Measurements from ENCODE around the gene RBKS.

The RBKS gene

DNA sequence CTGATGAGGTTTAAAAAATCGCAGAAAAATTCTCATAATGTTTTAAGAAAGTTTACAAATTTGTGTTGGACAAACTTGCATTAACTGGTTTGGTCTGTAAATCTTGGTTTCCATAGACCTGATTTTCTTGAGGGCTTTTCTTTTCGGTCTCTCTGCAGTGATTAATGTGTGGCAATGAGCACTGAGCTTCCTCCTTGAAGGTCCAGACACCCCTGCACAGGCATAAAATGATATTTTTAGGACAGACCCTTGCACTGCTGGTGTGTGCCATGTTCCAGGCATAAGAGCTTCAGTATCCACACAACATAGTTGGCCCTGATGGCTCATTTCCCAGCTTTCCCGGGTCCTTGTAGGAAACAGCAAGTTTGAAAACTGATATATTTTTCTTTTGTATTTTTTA is 85.0 kb downstream of the RBKS start:
- Histone ChIP-seq H3K4me3 (ENCODE audit: low read length) (no peak overlapping the region), H3K79me2 (ENCODE audit: low read length) (no peaks in the 10 kb centered on the region), H3K4me2 (ENCODE audit: low read length) (no peak overlapping the region), H3K27me3 (ENCODE audit: low read depth, low read length) (no peaks in the 10 kb centered on the region), H4K20me1 (ENCODE audit: insufficient read depth, low read length) (no peaks in the 10 kb centered on the region), H3K9ac (ENCODE audit: low read length) (no peak overlapping the region), H3K9me3 (ENCODE audit: insufficient read depth, low read length) (no peaks in the 10 kb centered on the region), H3K36me3 (replicated peaks; ENCODE audit: low read depth, low read length) (no peaks in the 10 kb centered on the region), H3K27ac (ENCODE audit: low read length) (no peak overlapping the region), H3K4me1 (ENCODE audit: low read length) (no peaks in the 10 kb centered on the region), H2AFZ (ENCODE audit: low read depth, low read length) (no peak overlapping the region)
- no peak for TF ChIP-seq EZH2phosphoT487 (IDR thresholded peaks at IDR 0.05; ENCODE audit: low read depth)
- no peak for TF ChIP-seq CTCF (IDR thresholded peaks at IDR 0.05; ENCODE audit: low read depth, low read length)

- no peaks in the 10 kb centered on the region for H4K20me1 ChIP-seq (ENCODE audit: insufficient read depth, low read length)
- no peaks in the 10 kb centered on the region for H3K4me1 ChIP-seq (ENCODE audit: low read length)
- H2AFZ ChIP-seq (ENCODE audit: low read depth, low read length) = no peak overlapping the region
- H3K4me3 ChIP-seq (ENCODE audit: low read length) = no peak overlapping the region
- H3K9ac ChIP-seq (ENCODE audit: low read length) = no peak overlapping the region
- H3K4me2 ChIP-seq (ENCODE audit: low read length) = no peak overlapping the region
- H3K36me3 ChIP-seq (replicated peaks; ENCODE audit: low read depth, low read length) = no peaks in the 10 kb centered on the region
- no peak for TF ChIP-seq CTCF (IDR thresholded peaks at IDR 0.05; ENCODE audit: low read depth, low read length)
- TF ChIP-seq EZH2phosphoT487 (IDR thresholded peaks at IDR 0.05; ENCODE audit: low read depth) = no peak
- H3K27me3 ChIP-seq (ENCODE audit: low read depth, low read length) = no peaks in the 10 kb centered on the region
- no peaks in the 10 kb centered on the region for H3K9me3 ChIP-seq (ENCODE audit: insufficient read depth, low read length)
- H3K79me2 ChIP-seq (ENCODE audit: low read length) = no peaks in the 10 kb centered on the region
- H3K27ac ChIP-seq (ENCODE audit: low read length) = no peak overlapping the region
Measured at GRCh38 chr2:27804146-27804545, 86.0 kb downstream of the RBKS start.

DNA sequence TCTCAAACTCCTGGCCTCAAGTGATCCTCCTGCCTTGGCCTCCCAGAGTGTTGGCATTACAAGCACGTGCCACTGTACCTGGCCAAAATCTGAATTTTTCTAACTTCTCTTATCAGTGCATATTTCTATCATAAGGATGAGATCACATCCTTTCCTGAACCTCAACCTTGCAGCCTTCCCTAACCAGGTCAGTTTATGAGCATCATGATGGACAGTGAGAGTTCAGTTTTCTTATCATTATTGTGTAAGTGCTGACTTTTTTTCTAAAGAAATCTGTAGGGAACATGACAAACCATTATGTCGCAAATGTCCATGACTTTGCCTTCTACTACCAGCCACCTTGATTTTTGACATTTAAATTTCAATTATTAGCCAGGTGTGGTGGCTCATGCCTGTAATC is 87.1 kb downstream of the RBKS start:
- Histone ChIP-seq H3K4me3 (ENCODE audit: low read length) (no peak overlapping the region), H4K20me1 (ENCODE audit: insufficient read depth, low read length) (no peaks in the 10 kb centered on the region), H3K36me3 (replicated peaks; ENCODE audit: low read depth, low read length) (no peaks in the 10 kb centered on the region), H3K79me2 (ENCODE audit: low read length) (no peaks in the 10 kb centered on the region), H3K4me1 (ENCODE audit: low read length) (no peaks in the 10 kb centered on the region), H3K9ac (ENCODE audit: low read length) (no peak overlapping the region), H3K27ac (ENCODE audit: low read length) (no peak overlapping the region), H3K4me2 (ENCODE audit: low read length) (no peak overlapping the region), H2AFZ (ENCODE audit: low read depth, low read length) (no peak overlapping the region), H3K9me3 (ENCODE audit: insufficient read depth, low read length) (no peaks in the 10 kb centered on the region), H3K27me3 (ENCODE audit: low read depth, low read length) (no peaks in the 10 kb centered on the region)
- TF ChIP-seq CTCF (IDR thresholded peaks at IDR 0.05; ENCODE audit: low read depth, low read length) (no peak), EZH2phosphoT487 (IDR thresholded peaks at IDR 0.05; ENCODE audit: low read depth) (no peak)

- Histone ChIP-seq H3K9me3 (ENCODE audit: insufficient read depth, low read length) (no peaks in the 10 kb centered on the region), H4K20me1 (ENCODE audit: insufficient read depth, low read length) (no peaks in the 10 kb centered on the region), H3K4me3 (ENCODE audit: low read length) (no peak overlapping the region), H3K4me2 (ENCODE audit: low read length) (no peak overlapping the region), H3K36me3 (replicated peaks; ENCODE audit: low read depth, low read length) (no peaks in the 10 kb centered on the region), H2AFZ (ENCODE audit: low read depth, low read length) (no peak overlapping the region), H3K27ac (ENCODE audit: low read length) (no peak overlapping the region), H3K79me2 (ENCODE audit: low read length) (no peaks in the 10 kb centered on the region), H3K4me1 (ENCODE audit: low read length) (no peaks in the 10 kb centered on the region), H3K9ac (ENCODE audit: low read length) (no peak overlapping the region), H3K27me3 (ENCODE audit: low read depth, low read length) (no peaks in the 10 kb centered on the region)
- TF ChIP-seq EZH2phosphoT487 (IDR thresholded peaks at IDR 0.05; ENCODE audit: low read depth) = no peak
- TF ChIP-seq CTCF (IDR thresholded peaks at IDR 0.05; ENCODE audit: low read depth, low read length) = no peak
Measured at GRCh38 chr2:27802547-27802946, 87.6 kb downstream of the RBKS start.
